Neuronal stem cell (in vitro differentiated cells): ENCODE measurements around the gene STH.

Experiments
- DNase-seq: peaks from one replicate; pipeline ENCODE4 v3.0.0-alpha.2; 2013; ENCODE audit warnings: low spot score
- H2AFZ ChIP-seq: one replicate; pipeline ENCODE4 v1.6.1; 2013; ENCODE audit warnings: mild to moderate bottlenecking, low read length, inconsistent platforms
- H2AK5ac ChIP-seq: 2 replicates; pipeline ENCODE4 v1.6.1; 2013; ENCODE audit warnings: low read depth, mild to moderate bottlenecking, inconsistent platforms, low read length, moderate library complexity, mixed read lengths
- H2BK120ac ChIP-seq: 2 replicates; pipeline ENCODE4 v1.6.1; 2013; ENCODE audit warnings: low read depth, mild to moderate bottlenecking, inconsistent platforms, low read length, moderate library complexity, mixed read lengths
- H2BK12ac ChIP-seq: one replicate; pipeline ENCODE4 v1.6.1; 2013; ENCODE audit warnings: low read length, inconsistent platforms
- H2BK15ac ChIP-seq: 2 replicates; pipeline ENCODE4 v1.6.1; 2013; ENCODE audit warnings: mild to moderate bottlenecking, low read length, inconsistent platforms, mixed read lengths
- H2BK5ac ChIP-seq: one replicate; pipeline ENCODE4 v1.6.1; 2013; ENCODE audit warnings: inconsistent platforms, mild to moderate bottlenecking, low read length, moderate library complexity
- H3K14ac ChIP-seq: one replicate; pipeline ENCODE4 v1.6.1; 2013; ENCODE audit warnings: low read length, inconsistent platforms
- H3K18ac ChIP-seq: 2 replicates; pipeline ENCODE4 v1.6.1; 2013; ENCODE audit warnings: low read length, inconsistent platforms
- H3K23ac ChIP-seq: 2 replicates; pipeline ENCODE4 v1.6.1; 2013; ENCODE audit warnings: low read depth, mild to moderate bottlenecking, mixed read lengths, low read length, inconsistent platforms; ENCODE audit not compliant: poor library complexity
- H3K27ac ChIP-seq: replicated peaks from 3 replicates; pipeline ENCODE4 v1.5.1; 2013; ENCODE audit warnings: low read length, inconsistent platforms
- H3K27me3 ChIP-seq, 3 experiments: 2 replicates each; pipeline ENCODE4 v1.6.1; 2013; ENCODE audit warnings: low read length in 3 of 3, mild to moderate bottlenecking in 2 of 3, inconsistent platforms in 1 of 3, low read depth in 1 of 3, mixed read lengths in 1 of 3, moderate library complexity in 1 of 3; ENCODE audit not compliant: control insufficient read depth in 3 of 3, insufficient read depth in 3 of 3
- H3K36me3 ChIP-seq, 2 donors: replicated peaks in 1 of 2; 2 replicates each; pipeline ENCODE4 v1.6.1; 2013; ENCODE audit warnings: low read length in 2 of 2; ENCODE audit not compliant: control insufficient read depth in 2 of 2, insufficient read depth in 2 of 2
- H3K4ac ChIP-seq: 2 replicates; pipeline ENCODE4 v1.6.1; 2013; ENCODE audit warnings: inconsistent platforms, mild to moderate bottlenecking, low read length, moderate library complexity
- H3K4me1 ChIP-seq, 2 donors: 1 replicate in 1 of 2; 2 replicates in 1 of 2; pipeline ENCODE4 v1.6.1; 2013; ENCODE audit warnings: low read length in 2 of 2, low read depth in 1 of 2; ENCODE audit not compliant: control insufficient read depth in 2 of 2, insufficient read depth in 1 of 2
- H3K4me2 ChIP-seq: one replicate; pipeline ENCODE4 v1.6.1; 2013; ENCODE audit warnings: mild to moderate bottlenecking, low read length, inconsistent platforms; ENCODE audit not compliant: insufficient read depth, poor library complexity, severe bottlenecking
- H3K4me3 ChIP-seq, 2 donors: 2 replicates each; pipeline ENCODE4 v1.5.1; 2013; ENCODE audit warnings: low read length in 2 of 2, mild to moderate bottlenecking in 2 of 2, inconsistent platforms in 1 of 2, moderate library complexity in 1 of 2
- H3K79me1 ChIP-seq: one replicate; pipeline ENCODE4 v1.6.1; 2013; ENCODE audit warnings: low read depth, mild to moderate bottlenecking, inconsistent platforms, low read length, moderate library complexity
- H3K9ac ChIP-seq: one replicate; pipeline ENCODE4 v1.6.1; 2013; ENCODE audit warnings: mild to moderate bottlenecking, low read depth, low read length, inconsistent platforms; ENCODE audit not compliant: poor library complexity
- H3K9me3 ChIP-seq, 2 donors: replicated peaks in 1 of 2; 2 replicates each; pipeline versions ENCODE3 to v1.6.1; 2013; ENCODE audit warnings: low read length in 2 of 2, mild to moderate bottlenecking in 2 of 2, inconsistent platforms in 1 of 2, low read depth in 1 of 2, mixed read lengths in 1 of 2, moderate library complexity in 1 of 2; ENCODE audit not compliant: control insufficient read depth in 2 of 2, insufficient read depth in 1 of 2
- H4K8ac ChIP-seq: one replicate; pipeline ENCODE4 v1.6.1; 2013; ENCODE audit warnings: low read depth, mild to moderate bottlenecking, inconsistent platforms, low read length, moderate library complexity
- H4K91ac ChIP-seq: one replicate; pipeline ENCODE4 v1.6.1; 2013; ENCODE audit warnings: low read length, low read depth, mild to moderate bottlenecking, inconsistent platforms; ENCODE audit not compliant: poor library complexity
- WGBS, 2 donors: extraction: QIAGEN DNeasy Blood & Tissue Kit; methylation state at CpG; one replicate each; pipeline ENCODE4 v1.1.7; 2013; ENCODE audit warnings: missing lambda C conversion rate in 2 of 2, mixed read lengths in 1 of 2; ENCODE audit not compliant: insufficient read length in 2 of 2, insufficient replicate concordance in 1 of 2; ENCODE audit errors: extremely low coverage in 2 of 2; 5-methylcytosine and 5-hydroxymethylcytosine counted together

Gene STH

DNA sequence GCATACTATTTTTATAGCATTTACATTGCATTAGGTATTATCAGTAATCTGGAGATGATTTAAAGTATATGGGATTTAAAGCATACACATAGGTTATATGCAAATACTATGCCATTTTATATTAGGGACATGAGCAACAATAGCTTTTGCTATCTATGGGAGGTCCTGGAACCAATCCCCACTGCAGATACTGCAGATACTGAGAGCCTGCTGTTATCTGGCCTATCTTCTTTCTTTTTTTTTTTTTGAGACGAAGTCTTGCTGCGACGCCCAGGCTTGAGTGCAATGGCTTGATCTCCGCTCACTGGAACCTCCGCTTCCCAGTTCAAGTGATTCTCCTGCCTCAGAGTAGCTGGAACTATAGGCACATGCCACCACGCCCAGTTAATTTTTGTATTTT, 37.4 kb downstream of the STH start:
- Histone ChIP-seq H3K79me1 (peaks cover 4% of the 10 kb centered on the region), H3K23ac (no peak overlapping the region), H3K4me1 (no peaks in the 10 kb centered on the region), H3K4me3 (no peak overlapping the region), H3K4me2 (no peak overlapping the region), H2BK15ac (no peak overlapping the region), H3K27ac (no peak overlapping the region), H3K36me3 (peaks cover 59 to 100% of the 10 kb centered on the region in 2 donors), H4K8ac (no peak overlapping the region), H3K27me3 (no peaks in the 10 kb centered on the region), H3K18ac (no peak overlapping the region), H2AK5ac (no peak overlapping the region), H4K91ac (no peak overlapping the region), H3K9ac (no peak overlapping the region), H2BK12ac (no peak overlapping the region), H3K9me3 (no peaks in the 10 kb centered on the region), H2BK120ac (no peak overlapping the region), H2AFZ (no peak overlapping the region), H3K14ac (no peak overlapping the region), H3K4ac (no peak overlapping the region), H2BK5ac (no peak overlapping the region)
- DNase-seq: no peak
- WGBS, 2 donors: no CpG with 5 or more reads among the region's 6 CpGs

- no peak overlapping the region for H3K14ac ChIP-seq
- no peak overlapping the region for H2BK15ac ChIP-seq
- H2AFZ ChIP-seq: no peak overlapping the region
- no peak for DNase-seq
- H3K27ac ChIP-seq: no peak overlapping the region
- H3K18ac ChIP-seq: no peak overlapping the region
- H3K4me3 ChIP-seq: no peak overlapping the region
- no peak overlapping the region for H2BK12ac ChIP-seq
- H2BK120ac ChIP-seq: no peak overlapping the region
- H3K4me2 ChIP-seq: no peak overlapping the region
- no peak overlapping the region for H4K8ac ChIP-seq
- no peak overlapping the region for H3K9ac ChIP-seq
- WGBS, 2 donors: no CpG with 5 or more reads among the region's 4 CpGs
- peaks cover 51 to 98% of the 10 kb centered on the region in 2 donors for H3K36me3 ChIP-seq
- no peak overlapping the region for H4K91ac ChIP-seq
- no peaks in the 10 kb centered on the region for H3K27me3 ChIP-seq
- H3K79me1 ChIP-seq: peaks cover 4% of the 10 kb centered on the region
- H3K4ac ChIP-seq: no peak overlapping the region
- no peak overlapping the region for H2AK5ac ChIP-seq
- H3K9me3 ChIP-seq: no peaks in the 10 kb centered on the region
- peaks cover 0 to 2% of the 10 kb centered on the region in 2 donors for H3K4me1 ChIP-seq
- no peak overlapping the region for H2BK5ac ChIP-seq
- no peak overlapping the region for H3K23ac ChIP-seq
Observed at GRCh38 chr17:46037722-46038255, 38.7 kb downstream of the STH start.

- DNase-seq: no peak
- Histone ChIP-seq H2BK15ac (no peak overlapping the region), H4K91ac (no peak overlapping the region), H3K4me3 (no peak overlapping the region), H3K23ac (peak overlapping the region; percentile 70), H3K27me3 (no peaks in the 10 kb centered on the region), H3K18ac (no peak overlapping the region), H3K9me3 (no peaks in the 10 kb centered on the region), H4K8ac (no peak overlapping the region), H2AFZ (no peak overlapping the region), H2BK5ac (no peak overlapping the region), H3K4me1 (peaks cover 2 to 3% of the 10 kb centered on the region in 2 donors), H3K4ac (no peak overlapping the region), H3K27ac (no peak overlapping the region), H3K36me3 (peaks cover 45 to 98% of the 10 kb centered on the region in 2 donors), H3K9ac (no peak overlapping the region), H3K4me2 (no peak overlapping the region), H2BK120ac (no peak overlapping the region), H2AK5ac (no peak overlapping the region), H2BK12ac (no peak overlapping the region), H3K14ac (no peak overlapping the region), H3K79me1 (no peaks in the 10 kb centered on the region)
- WGBS, 2 donors: no CpG with 5 or more reads among the region's 6 CpGs
Observed at GRCh38 chr17:46038414-46038813, 39.4 kb downstream of the STH start.

DNA sequence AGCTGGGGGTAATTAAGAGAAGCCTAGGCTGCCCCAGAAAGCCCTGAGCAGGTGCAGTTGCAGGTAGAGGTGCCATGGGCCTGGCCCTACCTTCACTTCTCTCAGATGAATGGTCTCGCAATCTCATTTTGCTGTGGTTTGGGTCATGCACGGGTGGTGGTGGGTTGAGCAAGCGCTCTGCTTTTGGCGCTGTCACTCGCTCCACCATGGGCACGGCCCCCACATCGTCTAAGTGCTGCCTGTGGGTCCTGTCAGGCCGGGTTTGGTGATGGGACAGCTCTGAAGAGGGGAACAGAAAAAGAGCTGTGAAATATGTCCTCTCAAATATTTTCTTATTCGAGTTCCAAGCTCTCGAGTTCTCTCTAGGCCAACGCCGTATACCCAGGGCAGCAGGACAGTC, 39.9 kb downstream of the STH start:
- H3K27me3 ChIP-seq: no peaks in the 10 kb centered on the region
- DNase-seq: no peak
- no peak overlapping the region for H3K4ac ChIP-seq
- H3K23ac ChIP-seq: no peak overlapping the region
- no peak overlapping the region for H2BK15ac ChIP-seq
- WGBS, 2 donors: no CpG with 5 or more reads among the region's 12 CpGs
- no peak overlapping the region for H2AK5ac ChIP-seq
- no peak overlapping the region for H3K27ac ChIP-seq
- H4K91ac ChIP-seq: no peak overlapping the region
- H2BK5ac ChIP-seq: no peak overlapping the region
- H3K4me1 ChIP-seq: peaks cover 3 to 4% of the 10 kb centered on the region in 2 donors
- H4K8ac ChIP-seq: no peak overlapping the region
- H2BK120ac ChIP-seq: no peak overlapping the region
- H3K79me1 ChIP-seq: no peaks in the 10 kb centered on the region
- no peaks in the 10 kb centered on the region for H3K9me3 ChIP-seq
- H3K14ac ChIP-seq: no peak overlapping the region
- no peak overlapping the region for H2BK12ac ChIP-seq
- H3K36me3 ChIP-seq: peaks cover 40 to 98% of the 10 kb centered on the region in 2 donors
- H2AFZ ChIP-seq: no peak overlapping the region
- H3K4me2 ChIP-seq: no peak overlapping the region
- no peak overlapping the region for H3K9ac ChIP-seq
- no peak overlapping the region for H3K18ac ChIP-seq
- no peak overlapping the region for H3K4me3 ChIP-seq
